Ramos (cell line): ENCODE measurements around the gene CHST11.

Experiments used
- in situ Hi-C: fragments of 300-500 bp; cut with MboI; formaldehyde crosslinking; loops from one replicate; pipeline ENCODE4 v1.14.3; 2022; ENCODE audit warnings: low sequenced_read_pairs; ENCODE audit not compliant: unreplicated experiment

CHST11 gene

GRCh38 chr12:104478396-104479122 lies 21.8 kb downstream of the CHST11 start:
- in situ Hi-C loops, result no loop called here

GRCh38 chr12:104479123-104479662 lies 22.4 kb downstream of the CHST11 start:
- in situ Hi-C loops, result no loop called here

DNA sequence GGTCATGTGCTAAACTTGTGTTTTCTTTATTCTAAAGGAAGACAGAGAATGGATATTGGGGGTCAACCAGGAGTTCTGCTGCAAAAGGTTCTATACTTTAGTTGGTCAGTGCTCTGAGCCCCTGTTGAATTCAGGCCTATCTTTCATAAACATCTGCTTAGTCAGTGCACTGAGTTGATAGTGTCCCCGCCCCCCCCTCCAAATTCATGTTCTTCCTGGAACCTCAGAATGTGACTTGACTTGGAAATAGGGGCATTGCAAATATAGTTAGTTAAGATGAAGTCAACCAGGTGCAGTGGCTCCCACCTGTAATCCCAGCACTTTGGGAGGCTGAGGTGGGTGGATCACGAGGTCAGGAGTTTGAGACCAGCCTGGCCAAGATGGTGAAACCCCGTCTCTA lies 23.3 kb downstream of the CHST11 start:
- in situ Hi-C loops, result no loop called here

GRCh38 chr12:104480826-104481440 lies 24.2 kb downstream of the CHST11 start:
- in situ Hi-C loops, result no loop called here

DNA sequence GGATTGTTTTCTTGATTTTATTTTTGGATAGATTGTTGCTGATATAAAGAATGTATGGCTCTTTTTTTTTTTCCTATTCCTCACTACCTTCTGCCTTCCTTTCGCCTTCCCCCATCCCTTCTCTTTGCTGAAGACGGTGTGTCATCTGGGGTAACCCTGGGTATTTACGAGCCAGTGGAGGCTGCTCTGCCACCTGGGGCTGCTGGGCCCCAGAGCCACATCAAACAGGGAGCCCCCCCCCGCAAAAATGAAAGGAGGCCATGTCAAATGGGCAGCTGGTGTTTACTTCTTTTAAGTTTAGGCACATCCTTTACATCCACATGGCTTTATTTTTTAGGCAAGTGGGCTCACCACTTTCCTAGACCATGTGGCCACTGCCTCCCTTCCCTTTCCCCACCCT lies 25.4 kb downstream of the CHST11 start:
- in situ Hi-C loops, result no loop called here

DNA sequence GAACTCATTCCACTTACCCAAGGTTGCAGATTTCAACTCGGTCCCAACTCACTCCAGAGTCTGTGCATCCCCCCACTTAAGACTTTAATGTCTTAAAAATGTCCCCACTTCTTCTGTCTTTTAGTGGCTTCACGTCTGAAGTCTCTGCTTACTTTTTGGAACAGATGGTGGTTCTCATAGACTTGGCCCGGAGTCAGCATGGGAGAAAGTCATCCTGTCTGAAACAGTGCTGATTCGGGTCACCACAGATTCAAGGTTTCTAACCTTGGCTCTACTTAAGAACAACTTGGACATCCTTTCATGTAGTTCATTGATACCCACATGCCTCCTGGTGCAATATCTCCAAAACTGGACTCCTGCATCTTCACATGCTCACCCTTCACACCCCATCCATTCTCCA lies 26.0 kb downstream of the CHST11 start:
- in situ Hi-C loops, result no loop called here

- in situ Hi-C loops, result no loop called here
Observed at GRCh38 chr12:104484079-104484478, 27.3 kb downstream of the CHST11 start.

DNA sequence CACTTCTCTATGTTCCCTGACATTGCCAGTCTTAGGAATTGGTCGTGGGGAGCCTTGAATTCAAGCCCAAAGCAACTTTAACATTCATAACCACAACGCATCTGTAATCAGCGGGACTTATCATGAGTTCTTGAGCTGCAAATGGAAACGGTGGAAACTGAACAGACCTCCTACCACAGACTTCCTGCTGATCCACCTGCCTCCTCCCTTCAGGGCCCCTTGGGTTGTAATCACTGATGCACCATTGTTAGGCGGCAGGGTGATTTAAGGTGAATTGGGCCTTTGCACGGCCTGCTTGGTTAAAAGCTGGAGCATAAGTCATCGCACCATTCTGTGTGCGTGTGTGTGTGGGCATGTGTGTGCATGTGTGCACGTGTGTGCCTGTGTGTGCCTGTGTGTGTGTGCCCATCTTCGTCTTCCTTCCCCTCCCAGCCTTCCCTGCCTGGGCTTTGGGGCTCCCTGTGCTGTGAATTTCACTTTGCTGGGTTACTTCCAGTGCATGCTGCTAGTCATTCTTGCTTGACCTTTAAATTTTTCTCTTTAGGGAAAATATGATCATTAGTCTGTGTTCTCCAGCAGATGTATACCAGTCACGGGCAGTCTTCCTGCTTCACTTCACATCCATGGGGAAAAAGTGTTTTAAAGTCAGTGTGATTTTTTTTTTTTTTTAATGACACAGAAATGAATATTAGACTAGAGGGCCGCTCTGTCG lies 29.1 kb downstream of the CHST11 start:
- in situ Hi-C loops, result no loop called here

DNA sequence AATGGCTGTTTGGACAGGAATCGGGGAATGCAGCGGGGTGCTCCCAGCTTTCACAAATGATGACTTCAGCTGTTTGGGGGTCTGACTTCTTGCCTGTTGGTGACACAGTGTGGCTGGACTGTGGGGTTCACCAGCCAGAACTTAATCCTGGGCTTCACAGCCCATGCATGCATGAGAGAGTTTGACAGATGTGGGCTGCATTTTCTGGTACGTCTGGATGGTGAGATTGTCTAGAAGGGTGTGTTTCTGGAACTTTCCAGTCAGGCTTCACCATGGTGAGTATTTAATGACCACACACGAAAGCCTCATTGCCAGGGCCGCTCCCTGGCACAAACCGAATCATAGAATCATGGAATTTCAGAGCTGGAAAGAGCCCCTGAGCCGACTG lies 29.6 kb downstream of the CHST11 start:
- in situ Hi-C loops, result no loop called here

DNA sequence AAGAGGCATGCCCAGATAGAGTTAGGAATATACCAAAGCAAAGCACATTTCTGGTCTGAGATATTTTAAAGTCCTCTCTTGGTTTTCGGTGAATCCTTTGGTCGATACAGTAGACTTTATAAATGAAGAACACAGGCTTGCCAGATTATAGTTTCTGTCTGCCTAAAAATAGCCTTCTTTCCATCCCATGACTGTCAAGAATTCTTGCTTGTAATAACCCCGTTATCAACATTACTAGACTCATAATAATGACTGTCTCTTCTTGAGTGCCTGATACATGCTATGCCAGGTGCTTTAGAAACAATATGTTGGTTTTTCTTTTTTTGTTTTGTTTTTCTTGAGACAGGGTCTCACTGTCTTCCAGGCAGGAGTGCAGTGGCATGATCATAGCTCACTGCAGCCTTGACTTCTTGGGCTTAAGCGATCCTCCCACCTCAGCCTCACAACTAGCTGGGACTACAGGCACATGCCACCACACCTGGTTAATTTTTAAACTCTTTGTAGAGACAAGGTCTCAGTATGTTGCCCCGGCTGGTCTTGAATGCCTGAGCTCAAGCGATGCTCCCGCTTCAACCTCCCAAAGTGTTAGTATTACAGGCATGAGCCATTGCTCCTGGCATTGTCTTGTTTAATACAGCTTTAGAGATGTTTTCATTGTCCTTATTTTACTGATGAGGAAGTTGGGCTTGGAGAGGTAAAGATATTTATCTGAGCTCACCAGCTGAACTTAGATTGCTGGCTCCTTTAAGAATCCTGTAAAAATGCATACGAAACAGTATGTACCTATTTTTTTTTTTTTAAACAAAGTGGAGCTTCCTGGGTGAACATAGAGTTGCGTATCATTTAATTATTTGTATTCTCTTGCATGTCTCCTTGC lies 30.4 kb downstream of the CHST11 start:
- in situ Hi-C loops, result no loop called here

- in situ Hi-C loops, result no loop called here
Observed at GRCh38 chr12:104488374-104488773, 31.6 kb downstream of the CHST11 start.

GRCh38 chr12:104490186-104490585 lies 33.4 kb downstream of the CHST11 start:
- in situ Hi-C loops, result no loop called here

GRCh38 chr12:104490850-104491249 lies 34.1 kb downstream of the CHST11 start:
- in situ Hi-C loops, result no loop called here

DNA sequence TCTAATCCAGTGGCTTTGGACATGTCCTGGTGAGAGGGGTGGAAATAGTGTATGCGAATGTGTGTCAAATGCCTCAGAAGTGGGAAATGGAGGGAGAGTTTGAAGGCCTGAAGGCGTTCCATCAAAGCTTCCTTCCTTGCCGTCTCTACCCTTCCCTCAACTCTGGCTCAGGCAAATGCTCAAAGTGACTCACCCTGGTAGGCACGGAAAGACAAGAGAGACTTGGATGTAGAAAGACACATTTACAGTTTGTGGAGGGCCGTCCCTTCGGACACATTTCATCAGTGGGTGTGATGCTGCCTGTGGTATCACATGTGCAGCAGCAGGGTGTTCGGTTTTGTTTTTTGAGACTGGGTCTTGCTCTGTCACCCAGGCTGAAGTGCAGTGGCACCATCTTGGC lies 36.7 kb downstream of the CHST11 start:
- in situ Hi-C loops, result no loop called here

- in situ Hi-C loops, result no loop called here
Observed at GRCh38 chr12:104494137-104494792, 37.5 kb downstream of the CHST11 start.

DNA sequence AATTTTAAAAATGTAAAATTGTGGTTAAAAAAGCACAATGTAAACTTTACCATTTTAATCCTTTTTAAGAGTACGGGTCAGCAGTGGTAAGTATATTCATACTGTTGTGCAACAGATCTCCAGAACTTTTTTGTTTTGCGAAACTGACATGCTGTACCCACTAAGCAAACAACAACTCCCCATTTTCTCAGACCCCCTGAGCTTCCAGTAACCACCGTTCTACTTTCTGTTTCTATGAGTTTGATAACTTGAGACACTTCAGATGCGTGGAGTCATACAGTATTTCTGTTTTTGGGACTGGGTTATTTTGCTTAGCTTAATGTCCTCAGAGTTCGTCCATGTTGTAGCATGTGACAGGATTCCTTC lies 38.0 kb downstream of the CHST11 start:
- in situ Hi-C loops, result no loop called here

GRCh38 chr12:104495786-104496185 lies 39.0 kb downstream of the CHST11 start:
- in situ Hi-C loops, result no loop called here

DNA sequence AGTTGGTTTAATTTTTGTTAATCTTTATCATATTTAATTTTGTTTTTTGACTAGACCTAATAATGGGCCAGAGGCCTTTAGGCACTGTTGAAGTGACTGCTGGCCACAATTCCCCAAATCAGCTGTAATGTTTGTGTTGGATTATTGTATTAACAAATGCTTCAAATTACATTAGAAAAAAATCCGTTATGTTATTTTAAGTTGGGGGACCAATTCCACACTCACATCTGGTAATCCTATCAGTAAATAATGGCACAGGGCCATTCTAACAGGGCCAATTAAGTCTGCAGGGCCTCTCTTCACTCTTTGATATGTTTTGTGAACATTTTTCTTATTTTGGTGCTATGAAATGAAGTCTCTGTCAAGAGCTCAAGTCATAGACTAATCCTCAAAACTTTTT lies 39.6 kb downstream of the CHST11 start:
- in situ Hi-C loops, result no loop called here

DNA sequence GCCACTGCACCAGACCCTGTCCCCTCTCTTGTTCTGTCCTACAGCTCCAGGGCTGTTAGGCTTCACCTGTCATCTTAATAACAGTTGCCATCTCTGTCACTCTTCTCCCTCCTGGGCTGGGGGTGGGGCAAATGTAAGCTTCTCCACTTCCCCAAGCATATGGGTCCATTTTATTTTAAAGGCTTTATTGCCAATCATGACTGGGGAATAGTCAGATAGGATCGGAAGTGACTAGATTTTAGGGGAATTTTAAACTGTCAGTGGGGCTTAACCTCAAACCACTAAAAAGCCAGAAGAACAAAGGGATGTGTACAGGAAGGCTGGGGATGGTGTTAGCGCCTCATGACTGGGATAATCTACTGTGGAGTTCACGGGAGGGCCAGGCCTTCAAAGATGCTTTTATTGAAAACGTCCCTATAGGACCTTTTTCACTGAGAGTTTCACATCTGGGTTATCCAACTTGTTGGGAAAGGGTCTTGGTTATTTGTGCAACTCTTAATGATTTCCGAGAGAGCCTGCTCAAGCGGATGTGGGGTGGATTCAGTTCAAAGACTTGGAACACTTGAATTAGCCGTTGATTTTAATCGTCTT lies 41.6 kb downstream of the CHST11 start:
- in situ Hi-C loops, result no loop called here
